Hepatocyte (in vitro differentiated cells): ENCODE results near the gene TEX52. TPM values are rescaled to one million over a fixed set of nuclear protein-coding genes. Genes with fewer than 3 reads are reported as not detected.

ENCODE experiments used
- DNase-seq: peaks from one replicate; pipeline ENCODE4 v3.0.0-alpha.2; 2016; ENCODE audit warnings: low spot score
- H2AFZ ChIP-seq: fragments of 200-600 bp; sonication (generic); 2 replicates; pipeline ENCODE4 v1.6.0; 2016; ENCODE audit warnings: antibody characterized with exemption, mild to moderate bottlenecking
- H3K27ac ChIP-seq: fragments of 200-600 bp; sonication (generic); 2 replicates; pipeline ENCODE4 v1.5.1; 2016; ENCODE audit warnings: mild to moderate bottlenecking
- H3K27me3 ChIP-seq: fragments of 200-600 bp; sonication (generic); 2 replicates; pipeline ENCODE4 v1.6.1; 2016
- H3K36me3 ChIP-seq: fragments of 200-600 bp; sonication (generic); replicated peaks from 2 replicates; pipeline ENCODE4 v1.5.1; 2016; ENCODE audit warnings: low read depth; ENCODE audit not compliant: insufficient read depth
- H3K4me1 ChIP-seq: fragments of 200-600 bp; sonication (generic); 2 replicates; pipeline ENCODE4 v1.5.1; 2016; ENCODE audit warnings: mild to moderate bottlenecking, moderate library complexity; ENCODE audit not compliant: insufficient read depth
- H3K4me2 ChIP-seq: fragments of 200-600 bp; sonication (generic); 2 replicates; pipeline ENCODE4 v1.6.0; 2016
- H3K4me3 ChIP-seq: fragments of 200-600 bp; sonication (generic); 2 replicates; pipeline ENCODE4 v1.5.1; 2016; ENCODE audit warnings: mild to moderate bottlenecking
- H3K79me2 ChIP-seq: fragments of 200-600 bp; sonication (generic); 2 replicates; pipeline ENCODE4 v1.6.0; 2017; ENCODE audit warnings: mild to moderate bottlenecking
- H3K9me2 ChIP-seq: fragments of 200-600 bp; sonication (generic); replicated peaks from 2 replicates; pipeline ENCODE4 v1.6.0; 2017; ENCODE audit warnings: mild to moderate bottlenecking; ENCODE audit not compliant: insufficient read depth
- H3K9me3 ChIP-seq: fragments of 200-600 bp; sonication (generic); 2 replicates; pipeline ENCODE4 v1.5.1; 2016; ENCODE audit warnings: low read depth, mild to moderate bottlenecking
- H4K20me1 ChIP-seq: fragments of 200-600 bp; sonication (generic); 2 replicates; pipeline ENCODE4 v1.6.0; 2016; ENCODE audit warnings: mild to moderate bottlenecking; ENCODE audit not compliant: insufficient read depth, poor library complexity, severe bottlenecking
- EZH2 ChIP-seq: fragments of 200-600 bp; sonication (generic); IDR thresholded peaks from 2 replicates; pipeline ENCODE4 v1.6.1; 2016; ENCODE audit warnings: antibody characterized with exemption, mild to moderate bottlenecking, borderline replicate concordance
- EZH2phosphoT487 ChIP-seq: fragments of 200-600 bp; sonication (generic); IDR thresholded peaks from one replicate; pipeline ENCODE4 v1.6.1; 2018; ENCODE audit warnings: antibody characterized with exemption, mild to moderate bottlenecking, low read depth, moderate library complexity; ENCODE audit not compliant: unreplicated experiment, severe bottlenecking
- WGBS: methylation state at CpG from one replicate; pipeline ENCODE4 v1.1.6; 2016; ENCODE audit warnings: low lambda C conversion rate; ENCODE audit errors: missing lambda C conversion rate; 5-methylcytosine and 5-hydroxymethylcytosine counted together
- polyA plus RNA-seq: library from polyadenylated mRNA; unstranded; fragments of >200 nt; fragmentation: Nextera tagmentation; extraction: Ambion mirVana; gene quantifications from 2 replicates; pipeline ENCODE4 v1.2.1, GENCODE V29; 2016
- total RNA-seq: library from RNA; depleted of rRNA; stranded (reverse); fragments of >200 nt; gene quantifications from 2 replicates; pipeline ENCODE4 v1.2.3, GENCODE V29; 2014
- TF ChIP-seq, protein P1 (sequence below): fragments of 200-600 bp; sonication (generic); IDR thresholded peaks from 2 replicates; pipeline ENCODE4 v1.5.1; 2016; ENCODE audit warnings: antibody characterized with exemption, mild to moderate bottlenecking; ENCODE audit not compliant: poor library complexity

Gene TEX52
- total and polyA plus RNA-seq, 2 experiments from 2014 or later, result not detected

DNA sequence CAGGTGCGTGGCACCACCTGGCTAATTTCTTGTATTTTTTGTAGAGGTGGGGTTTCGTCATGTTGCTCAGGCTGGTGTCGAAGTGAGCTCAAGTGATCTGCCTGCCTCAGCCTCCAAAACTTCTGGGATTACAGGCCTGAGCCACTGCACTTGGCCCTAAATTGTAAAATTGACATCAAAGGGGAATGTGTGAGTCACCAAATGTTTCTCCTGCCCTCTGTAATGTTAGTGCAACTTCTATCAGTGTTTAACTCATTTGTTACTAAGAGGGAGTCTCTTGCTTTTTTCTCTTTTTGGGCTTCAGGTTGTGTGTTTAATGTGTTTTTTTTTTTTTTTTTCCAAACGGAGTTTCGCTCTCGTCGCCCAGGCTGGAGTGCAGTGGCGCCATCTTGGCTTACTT is 36.2 kb upstream of the TEX52 start:
- peak; percentile 28 for DNase-seq

DNA sequence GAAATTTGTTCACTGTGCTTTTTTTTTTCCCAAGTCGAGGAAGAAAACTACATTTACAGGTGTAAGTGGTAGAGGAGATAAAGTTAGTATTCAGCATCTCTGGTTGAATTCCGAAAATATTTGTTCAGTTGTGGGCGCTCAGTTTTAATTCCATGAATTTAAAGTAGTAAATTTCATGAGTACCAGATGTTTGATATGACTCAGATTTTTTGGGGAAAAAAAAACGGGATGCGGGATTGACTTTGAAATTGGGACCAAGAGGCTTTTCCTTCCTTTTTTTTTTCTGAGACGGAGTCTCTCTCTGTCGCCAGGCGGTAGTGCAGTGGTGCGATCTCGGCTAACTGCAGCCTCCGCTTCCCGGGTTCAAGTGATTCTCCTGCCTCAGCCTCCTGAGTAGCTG is 35.4 kb upstream of the TEX52 start:
- DNase-seq, result no peak
- Histone ChIP-seq H3K4me2 (peak overlapping the region; percentile 84), H3K4me3 (no peak overlapping the region), H3K79me2 (peaks cover 57% of the 10 kb centered on the region), H3K27ac (peak overlapping the region; percentile 93), H3K9me2 (no peaks in the 10 kb centered on the region), H4K20me1 (peaks cover 20% of the 10 kb centered on the region), H3K9me3 (no peaks in the 10 kb centered on the region), H2AFZ (no peak overlapping the region), H3K27me3 (no peaks in the 10 kb centered on the region), H3K36me3 (no peaks in the 10 kb centered on the region), H3K4me1 (peaks cover 14% of the 10 kb centered on the region)
- WGBS, result 84% methylated on average over 12 of the region's 12 CpGs
- no peak for TF ChIP-seq EZH2phosphoT487
- TF ChIP-seq, protein P1, sequence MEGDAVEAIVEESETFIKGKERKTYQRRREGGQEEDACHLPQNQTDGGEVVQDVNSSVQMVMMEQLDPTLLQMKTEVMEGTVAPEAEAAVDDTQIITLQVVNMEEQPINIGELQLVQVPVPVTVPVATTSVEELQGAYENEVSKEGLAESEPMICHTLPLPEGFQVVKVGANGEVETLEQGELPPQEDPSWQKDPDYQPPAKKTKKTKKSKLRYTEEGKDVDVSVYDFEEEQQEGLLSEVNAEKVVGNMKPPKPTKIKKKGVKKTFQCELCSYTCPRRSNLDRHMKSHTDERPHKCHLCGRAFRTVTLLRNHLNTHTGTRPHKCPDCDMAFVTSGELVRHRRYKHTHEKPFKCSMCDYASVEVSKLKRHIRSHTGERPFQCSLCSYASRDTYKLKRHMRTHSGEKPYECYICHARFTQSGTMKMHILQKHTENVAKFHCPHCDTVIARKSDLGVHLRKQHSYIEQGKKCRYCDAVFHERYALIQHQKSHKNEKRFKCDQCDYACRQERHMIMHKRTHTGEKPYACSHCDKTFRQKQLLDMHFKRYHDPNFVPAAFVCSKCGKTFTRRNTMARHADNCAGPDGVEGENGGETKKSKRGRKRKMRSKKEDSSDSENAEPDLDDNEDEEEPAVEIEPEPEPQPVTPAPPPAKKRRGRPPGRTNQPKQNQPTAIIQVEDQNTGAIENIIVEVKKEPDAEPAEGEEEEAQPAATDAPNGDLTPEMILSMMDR, result no peak
- TF ChIP-seq EZH2, result no peak

More for the DNA sequence above, 36.2 kb upstream of the TEX52 start:
- Histone ChIP-seq H3K27me3 (no peaks in the 10 kb centered on the region), H2AFZ (no peak overlapping the region), H3K9me2 (no peaks in the 10 kb centered on the region), H3K4me3 (no peak overlapping the region), H3K27ac (no peak overlapping the region), H3K4me1 (peaks cover 14% of the 10 kb centered on the region), H3K9me3 (no peaks in the 10 kb centered on the region), H4K20me1 (peaks cover 20% of the 10 kb centered on the region), H3K4me2 (peak overlapping the region; percentile 84), H3K36me3 (no peaks in the 10 kb centered on the region), H3K79me2 (peaks cover 65% of the 10 kb centered on the region)
- 82% methylated on average over 8 of the region's 8 CpGs for WGBS
- TF ChIP-seq, protein P1, result no peak
- TF ChIP-seq EZH2 (no peak), EZH2phosphoT487 (no peak)

DNA sequence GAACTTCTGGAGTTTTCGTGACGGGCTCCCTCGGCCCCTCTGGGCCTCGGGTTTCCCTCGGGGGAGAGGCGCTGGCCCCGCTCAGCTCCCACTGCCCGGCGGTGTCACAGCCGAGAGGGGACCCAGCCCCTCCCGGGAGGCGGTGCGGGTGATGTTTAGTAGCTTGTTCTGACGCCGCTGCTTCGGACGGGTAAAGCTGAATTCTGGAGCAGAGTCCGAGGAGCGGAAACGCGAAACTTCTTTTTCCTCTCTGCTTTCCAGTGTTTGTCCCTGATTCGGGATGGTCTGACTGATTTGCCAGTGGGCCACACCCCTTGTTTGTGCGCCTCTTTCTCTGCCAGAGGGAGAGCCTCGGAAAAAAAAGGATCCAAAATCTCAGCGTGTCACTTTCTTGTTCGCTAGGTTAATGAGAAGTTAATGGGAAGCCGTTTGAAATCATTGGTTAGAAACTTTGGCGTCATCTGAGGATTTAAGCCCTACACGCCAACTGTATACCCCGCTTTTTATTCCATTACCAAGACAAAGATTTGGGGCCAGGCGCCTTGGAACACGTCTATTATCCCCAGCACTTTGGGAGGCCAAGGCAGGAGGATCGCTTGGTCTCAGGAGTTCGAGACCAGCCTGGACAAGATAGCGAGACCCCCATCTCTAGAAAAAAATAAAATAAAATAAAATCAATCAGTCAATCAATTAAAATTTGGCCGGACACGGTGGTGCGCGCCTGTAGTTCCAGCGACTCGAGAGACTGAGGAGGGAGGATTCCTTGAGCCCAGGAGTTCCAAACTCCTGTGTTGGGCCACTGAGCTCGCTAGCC is 34.6 kb upstream of the TEX52 start:
- peaks cover 12% of the 10 kb centered on the region for H4K20me1 ChIP-seq
- H3K9me3 ChIP-seq, result no peaks in the 10 kb centered on the region
- DNase-seq, result peak; percentile 73
- H3K4me2 ChIP-seq, result peak overlapping the region; percentile 84
- no peaks in the 10 kb centered on the region for H3K9me2 ChIP-seq
- H2AFZ ChIP-seq, result peak overlapping the region; percentile 83
- H3K79me2 ChIP-seq, result peaks cover 49% of the 10 kb centered on the region
- 27% methylated on average over 42 of the region's 42 CpGs for WGBS
- H3K27me3 ChIP-seq, result no peaks in the 10 kb centered on the region
- H3K36me3 ChIP-seq, result no peaks in the 10 kb centered on the region
- TF ChIP-seq, protein P1, result no peak
- no peak for TF ChIP-seq EZH2phosphoT487
- no peak for TF ChIP-seq EZH2
- H3K4me3 ChIP-seq, result peak overlapping the region; percentile 66
- peaks cover 14% of the 10 kb centered on the region for H3K4me1 ChIP-seq
- H3K27ac ChIP-seq, result peak overlapping the region; percentile 93
